Measurements from ENCODE around the gene FAM180B. TPM values are rescaled to one million over a fixed set of nuclear protein-coding genes. Genes with fewer than 3 reads are reported as not detected.

The FAM180B gene
- total and polyA plus RNA-seq, 2 of the 13 experiments (the other 11 are each of a cell fraction or from before 2014, with no cell fraction given), result 0.40 to 1.0 TPM

DNA sequence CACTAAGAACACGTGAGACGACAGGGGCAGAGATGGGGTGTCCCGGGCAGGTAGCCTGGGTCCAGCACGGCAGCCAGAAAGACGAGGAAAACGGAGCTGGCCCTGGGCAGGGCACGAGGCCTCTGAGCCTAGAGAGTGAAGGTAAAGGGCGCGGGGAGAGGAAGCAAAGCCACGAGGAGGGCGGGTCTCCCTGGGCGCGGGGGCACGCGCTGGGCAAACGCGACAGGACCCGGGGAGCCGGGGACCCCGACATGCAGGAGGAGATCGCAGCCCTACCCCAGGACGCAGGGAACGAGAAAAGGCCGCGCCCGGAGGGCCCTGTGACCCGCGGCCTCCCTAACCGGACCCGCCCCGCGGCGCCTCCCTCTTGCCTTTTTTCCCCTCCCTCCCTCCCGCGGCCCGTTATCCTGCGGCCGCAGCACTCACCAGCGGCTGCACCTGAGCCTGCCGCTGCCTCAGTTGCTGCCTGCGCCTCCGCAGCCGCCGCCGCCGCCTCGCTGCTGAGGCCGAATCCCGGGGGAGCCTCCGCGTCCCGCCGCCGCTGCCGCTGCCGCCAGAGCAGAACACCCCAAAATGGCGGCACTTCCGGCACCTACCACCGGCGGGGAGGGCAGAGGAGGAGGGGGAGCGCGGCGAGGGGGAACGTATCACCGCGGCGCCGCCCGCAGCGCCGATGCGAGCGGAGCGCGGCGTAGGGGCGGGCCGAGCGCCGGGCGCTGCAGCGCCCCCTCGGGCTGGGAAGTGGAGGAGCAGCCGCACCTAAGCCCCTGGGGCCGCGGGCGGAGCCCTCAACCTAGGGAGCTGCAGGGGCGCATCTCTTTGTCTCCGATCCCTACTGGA, 33.7 kb upstream of the FAM180B start, which contains the start of gene CELF1 (continued):
- peak; percentile 71 to 80; a peak in 3 of 4 replicates for TF ChIP-seq HMGXB4 (CRISPR knock-in tag; IDR thresholded peaks at IDR 0.05; ENCODE audit: borderline replicate concordance in 1 of 2, low read depth in 1 of 2)
- TF ChIP-seq, protein P1, sequence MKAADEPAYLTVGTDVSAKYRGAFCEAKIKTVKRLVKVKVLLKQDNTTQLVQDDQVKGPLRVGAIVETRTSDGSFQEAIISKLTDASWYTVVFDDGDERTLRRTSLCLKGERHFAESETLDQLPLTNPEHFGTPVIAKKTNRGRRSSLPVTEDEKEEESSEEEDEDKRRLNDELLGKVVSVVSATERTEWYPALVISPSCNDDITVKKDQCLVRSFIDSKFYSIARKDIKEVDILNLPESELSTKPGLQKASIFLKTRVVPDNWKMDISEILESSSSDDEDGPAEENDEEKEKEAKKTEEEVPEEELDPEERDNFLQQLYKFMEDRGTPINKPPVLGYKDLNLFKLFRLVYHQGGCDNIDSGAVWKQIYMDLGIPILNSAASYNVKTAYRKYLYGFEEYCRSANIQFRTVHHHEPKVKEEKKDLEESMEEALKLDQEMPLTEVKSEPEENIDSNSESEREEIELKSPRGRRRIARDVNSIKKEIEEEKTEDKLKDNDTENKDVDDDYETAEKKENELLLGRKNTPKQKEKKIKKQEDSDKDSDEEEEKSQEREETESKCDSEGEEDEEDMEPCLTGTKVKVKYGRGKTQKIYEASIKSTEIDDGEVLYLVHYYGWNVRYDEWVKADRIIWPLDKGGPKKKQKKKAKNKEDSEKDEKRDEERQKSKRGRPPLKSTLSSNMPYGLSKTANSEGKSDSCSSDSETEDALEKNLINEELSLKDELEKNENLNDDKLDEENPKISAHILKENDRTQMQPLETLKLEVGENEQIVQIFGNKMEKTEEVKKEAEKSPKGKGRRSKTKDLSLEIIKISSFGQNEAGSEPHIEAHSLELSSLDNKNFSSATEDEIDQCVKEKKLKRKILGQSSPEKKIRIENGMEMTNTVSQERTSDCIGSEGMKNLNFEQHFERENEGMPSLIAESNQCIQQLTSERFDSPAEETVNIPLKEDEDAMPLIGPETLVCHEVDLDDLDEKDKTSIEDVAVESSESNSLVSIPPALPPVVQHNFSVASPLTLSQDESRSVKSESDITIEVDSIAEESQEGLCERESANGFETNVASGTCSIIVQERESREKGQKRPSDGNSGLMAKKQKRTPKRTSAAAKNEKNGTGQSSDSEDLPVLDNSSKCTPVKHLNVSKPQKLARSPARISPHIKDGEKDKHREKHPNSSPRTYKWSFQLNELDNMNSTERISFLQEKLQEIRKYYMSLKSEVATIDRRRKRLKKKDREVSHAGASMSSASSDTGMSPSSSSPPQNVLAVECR (CRISPR knock-in tag; IDR thresholded peaks at IDR 0.05; ENCODE audit: borderline replicate concordance), result peak; percentile 90
- no peak for TF ChIP-seq HNRNPH1 (optimal IDR thresholded peaks at IDR 0.05; ENCODE audit: low read depth, low read length)
- peak; percentile 93; the same call in 1 of the 2 replicates for TF ChIP-seq ZBTB25 (CRISPR knock-in tag; IDR thresholded peaks at IDR 0.05)
- peak; percentile 62; the same call in 1 of the 2 replicates for TF ChIP-seq MTF2 (CRISPR knock-in tag; IDR thresholded peaks at IDR 0.05; ENCODE audit: borderline replicate concordance)
- TF ChIP-seq, protein P2, sequence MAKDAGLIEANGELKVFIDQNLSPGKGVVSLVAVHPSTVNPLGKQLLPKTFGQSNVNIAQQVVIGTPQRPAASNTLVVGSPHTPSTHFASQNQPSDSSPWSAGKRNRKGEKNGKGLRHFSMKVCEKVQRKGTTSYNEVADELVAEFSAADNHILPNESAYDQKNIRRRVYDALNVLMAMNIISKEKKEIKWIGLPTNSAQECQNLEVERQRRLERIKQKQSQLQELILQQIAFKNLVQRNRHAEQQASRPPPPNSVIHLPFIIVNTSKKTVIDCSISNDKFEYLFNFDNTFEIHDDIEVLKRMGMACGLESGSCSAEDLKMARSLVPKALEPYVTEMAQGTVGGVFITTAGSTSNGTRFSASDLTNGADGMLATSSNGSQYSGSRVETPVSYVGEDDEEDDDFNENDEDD (CRISPR knock-in tag; IDR thresholded peaks at IDR 0.05; ENCODE audit: borderline replicate concordance), result peak; percentile 49; the same call in 1 of the 2 replicates
- TF ChIP-seq ARNTL (CRISPR knock-in tag; IDR thresholded peaks at IDR 0.05), result peak; percentile 41; the same call in 1 of the 2 replicates
- TF ChIP-seq MIER2 (CRISPR knock-in tag; IDR thresholded peaks at IDR 0.05), result 0 out of 2 replicates have a peak, but pooled peaks have one; percentile 29
- TF ChIP-seq, protein P3, sequence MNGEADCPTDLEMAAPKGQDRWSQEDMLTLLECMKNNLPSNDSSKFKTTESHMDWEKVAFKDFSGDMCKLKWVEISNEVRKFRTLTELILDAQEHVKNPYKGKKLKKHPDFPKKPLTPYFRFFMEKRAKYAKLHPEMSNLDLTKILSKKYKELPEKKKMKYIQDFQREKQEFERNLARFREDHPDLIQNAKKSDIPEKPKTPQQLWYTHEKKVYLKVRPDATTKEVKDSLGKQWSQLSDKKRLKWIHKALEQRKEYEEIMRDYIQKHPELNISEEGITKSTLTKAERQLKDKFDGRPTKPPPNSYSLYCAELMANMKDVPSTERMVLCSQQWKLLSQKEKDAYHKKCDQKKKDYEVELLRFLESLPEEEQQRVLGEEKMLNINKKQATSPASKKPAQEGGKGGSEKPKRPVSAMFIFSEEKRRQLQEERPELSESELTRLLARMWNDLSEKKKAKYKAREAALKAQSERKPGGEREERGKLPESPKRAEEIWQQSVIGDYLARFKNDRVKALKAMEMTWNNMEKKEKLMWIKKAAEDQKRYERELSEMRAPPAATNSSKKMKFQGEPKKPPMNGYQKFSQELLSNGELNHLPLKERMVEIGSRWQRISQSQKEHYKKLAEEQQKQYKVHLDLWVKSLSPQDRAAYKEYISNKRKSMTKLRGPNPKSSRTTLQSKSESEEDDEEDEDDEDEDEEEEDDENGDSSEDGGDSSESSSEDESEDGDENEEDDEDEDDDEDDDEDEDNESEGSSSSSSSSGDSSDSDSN (CRISPR knock-in tag; IDR thresholded peaks at IDR 0.05), result peak; percentile 70
- TF ChIP-seq FOXO1 (CRISPR knock-in tag; IDR thresholded peaks at IDR 0.05), result peak; percentile 39; the same call in 1 of the 2 replicates
- peak; percentile 88 for TF ChIP-seq AGO1 (IDR thresholded peaks at IDR 0.05; ENCODE audit: low read depth, low read length, poor library complexity, severe bottlenecking)
- TF ChIP-seq ZC3H13 (CRISPR knock-in tag; IDR thresholded peaks at IDR 0.05), result peak; percentile 68
- TF ChIP-seq ASH2L (IDR thresholded peaks at IDR 0.05; ENCODE audit: insufficient read length, low read depth, low read length), result peak; percentile 83
- peak; percentile 57 for TF ChIP-seq SRSF1 (optimal IDR thresholded peaks at IDR 0.05; ENCODE audit: low read depth, low read length)
